Measurements from ENCODE around the gene MEIS2.

- TF ChIP-seq GATA1 (IDR thresholded peaks at IDR 0.05; ENCODE audit: low read depth, low read length) (no peak), POLR2A (IDR thresholded peaks at IDR 0.05; ENCODE audit: low read length) (no peak)
Measured at GRCh38 chr15:36960179-36960946, 140.0 kb downstream of the MEIS2 start.
